Left forelimb (tissue), 1 donor: Measurements from ENCODE around the gene NEURL4.

ENCODE experiments used
- DNase-seq: peaks from one replicate; pipeline ENCODE4 v3.0.0-alpha.2; 2018; ENCODE audit warnings: low spot score

Gene NEURL4

GRCh38 chr17:7304179-7304578, 25.0 kb downstream of the NEURL4 start:
- no peak for DNase-seq

GRCh38 chr17:7296189-7296861, 32.8 kb downstream of the NEURL4 start:
- peak; percentile 89 for DNase-seq

GRCh38 chr17:7295230-7296180, 33.6 kb downstream of the NEURL4 start:
- DNase-seq = peak; percentile 61

GRCh38 chr17:7294614-7295153, 34.5 kb downstream of the NEURL4 start, which contains the start of gene YBX2:
Gene YBX2, minus strand, starts transcription at chr17:7294639. Its CDS starts 139 bp downstream, at chr17:7294500.
- peak; percentile 71 for DNase-seq

- peak; percentile 62 for DNase-seq
These were observed 35.1 kb downstream of the NEURL4 start for GRCh38 chr17:7293816-7294613.

GRCh38 chr17:7293159-7293558, 36.0 kb downstream of the NEURL4 start:
- no peak for DNase-seq

GRCh38 chr17:7292729-7293128, 36.4 kb downstream of the NEURL4 start:
- no peak for DNase-seq

GRCh38 chr17:7292194-7292593, 36.9 kb downstream of the NEURL4 start:
- no peak for DNase-seq

GRCh38 chr17:7290685-7291084, 38.5 kb downstream of the NEURL4 start:
- DNase-seq = no peak

- no peak for DNase-seq
These were observed 39.0 kb downstream of the NEURL4 start for GRCh38 chr17:7290166-7290565.

GRCh38 chr17:7289256-7290032, 39.7 kb downstream of the NEURL4 start:
- DNase-seq = no peak

- DNase-seq = no peak
These were observed 43.5 kb downstream of the NEURL4 start for GRCh38 chr17:7285679-7286078.

- DNase-seq = no peak
These were observed 44.2 kb downstream of the NEURL4 start for GRCh38 chr17:7284911-7285310.

- DNase-seq = no peak
These were observed 45.5 kb downstream of the NEURL4 start for GRCh38 chr17:7283471-7284216.

- no peak for DNase-seq
These were observed 46.3 kb downstream of the NEURL4 start for GRCh38 chr17:7282752-7283321.

GRCh38 chr17:7281953-7282751, 47.0 kb downstream of the NEURL4 start:
- no peak for DNase-seq

GRCh38 chr17:7281074-7281952, 47.8 kb downstream of the NEURL4 start, which contains the start of gene SLC2A4:
Gene SLC2A4, plus strand, starts transcription at chr17:7281718. Its CDS starts 217 bp downstream, at chr17:7281935.
- peak; percentile 92 for DNase-seq

- DNase-seq = peak; percentile 87
These were observed 48.5 kb downstream of the NEURL4 start for GRCh38 chr17:7280519-7281073.
